Ovary (tissue), 9 donors: ENCODE results near the gene MAK. TPM values are rescaled to one million over a fixed set of nuclear protein-coding genes. Genes with fewer than 3 reads are reported as not detected.

Experiments used
- DNase-seq, 5 donors: peaks; one replicate each; pipeline ENCODE4 v3.0.0-alpha.2; 2019 to 2020
- H3K27ac ChIP-seq, 2 donors: fragments of 200-600 bp; one replicate each; pipeline versions ENCODE4 v1.5.1 to v1.8.0; 2019 to 2022
- H3K27me3 ChIP-seq: fragments of 200-600 bp; one replicate; pipeline ENCODE4 v1.8.0; 2022
- H3K36me3 ChIP-seq: fragments of 200-600 bp; sonication (generic); one replicate; pipeline ENCODE4 v1.5.1; 2019
- H3K4me1 ChIP-seq: one replicate; pipeline ENCODE4 v1.8.1; 2013; ENCODE audit warnings: mild to moderate bottlenecking, moderate library complexity; ENCODE audit not compliant: insufficient read depth
- H3K4me3 ChIP-seq: fragments of 200-600 bp; sonication (generic); one replicate; pipeline ENCODE4 v1.5.1; 2017
- H3K9me3 ChIP-seq, 2 donors: fragments of 200-600 bp in 1 of 2; sonication (generic) in 1 of 2; one replicate each; pipeline versions ENCODE4 v1.5.1 to v1.8.1; 2013 to 2019; ENCODE audit warnings: mild to moderate bottlenecking in 1 of 2, moderate library complexity in 1 of 2
- EP300 ChIP-seq: sonication (generic); formaldehyde crosslinking; IDR thresholded peaks from one replicate; pipeline ENCODE4 v1.6.1; 2017; ENCODE audit warnings: antibody characterized with exemption
- POLR2A ChIP-seq: fragments of 450-650 bp; IDR thresholded peaks from one replicate; pipeline ENCODE4 v1.6.1; 2017; ENCODE audit warnings: antibody characterized with exemption, mild to moderate bottlenecking, moderate library complexity
- WGBS, 3 donors: extraction: QIAGEN DNeasy Blood & Tissue Kit in 1 of 3; methylation state at CpG; one replicate each; pipeline versions ENCODE4 v1.1.5 to v1.1.7; 2013 to 2017; 5-methylcytosine and 5-hydroxymethylcytosine counted together
- intact Hi-C, 4 donors: fragments of 100-400 bp; cut with DNase I; formaldehyde crosslinking; loops; one replicate each; pipeline versions ENCODE4 v1.11.0 to v1.15.1; 2022 to 2023
- polyA plus RNA-seq, 2 donors: library from polyadenylated mRNA; stranded (reverse); fragments of 200-250 nt in 1 of 2; fragments of 350-450 nt in 1 of 2; fragmentation: Illumina TruSeq in 1 of 2; extraction: RNeasy Lipid Tissue Mini Kit (QIAGEN cat#74804) in 1 of 2; gene quantifications; one replicate each; pipeline ENCODE4 v1.2.3, GENCODE V29; 2013 to 2014
- total RNA-seq, 7 donors: library from RNA; depleted of rRNA in 2 of 7; stranded (reverse); fragments of >200 nt in 2 of 7; fragmentation: NEBNext Ultra II Directional in 3 of 7; extraction: Animal tissue kit (Norgen Biotek cat#: 25700) in 3 of 7; gene quantifications; one replicate each; pipeline versions ENCODE4 v1.1.0 to v1.2.4, GENCODE V29; 2016 to 2023
- TF ChIP-seq, protein P1 (sequence below), 3 donors: fragments of 450-650 bp in 2 of 3; fragments of 200-600 bp in 1 of 3; IDR thresholded peaks; one replicate each; pipeline versions ENCODE4 v1.5.1 to v1.8.0; 2016 to 2022; ENCODE audit warnings: antibody characterized with exemption in 3 of 3, mild to moderate bottlenecking in 1 of 3
- donor health status: DM: no; HTN: no; CAD: no; lungs with moderate emphysema.
- donor health status: DM: no; HTN: no; CAD: no.
- donor health status: Bipolar disorder and iron deficiency.
- donor health status: DM: yes; HTN: yes; CAD: no.
- donor health status: DM: no; HTN: no; CAD: no.
- donor health status: DM: yes; HTN: yes; CAD: no.

MAK gene
- total and polyA plus RNA-seq, 9 donors = 0.06 to 4.8 (median 0.25) TPM; not detected in 3

DNA sequence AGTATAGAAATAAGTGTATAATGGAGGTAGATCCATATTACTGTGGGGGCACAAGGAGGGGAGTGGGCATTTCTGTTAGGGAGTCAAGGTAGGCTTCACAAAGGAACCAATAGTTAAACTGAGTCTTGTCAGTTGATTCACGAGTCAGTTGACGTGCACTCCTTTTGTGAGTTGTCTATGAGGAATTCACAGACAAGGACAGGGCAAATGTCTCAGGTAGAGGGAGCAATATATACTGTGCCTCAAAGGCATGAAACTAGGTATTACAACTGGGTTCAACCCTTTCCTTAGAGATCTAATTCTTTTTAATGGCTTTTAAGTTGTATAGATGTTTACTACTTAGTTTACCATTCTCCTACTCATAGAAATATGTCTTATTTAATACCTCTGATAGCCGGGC lies 104.5 kb downstream of the MAK start:
- Histone ChIP-seq H3K4me3 (no peak overlapping the region), H3K36me3 (no peaks in the 10 kb centered on the region), H3K27ac (no peak overlapping the region), H3K4me1 (no peaks in the 10 kb centered on the region), H3K9me3 (no peaks in the 10 kb centered on the region), H3K27me3 (no peaks in the 10 kb centered on the region)
- no peak for DNase-seq
- TF ChIP-seq POLR2A (no peak), EP300 (no peak)
- TF ChIP-seq, protein P1, sequence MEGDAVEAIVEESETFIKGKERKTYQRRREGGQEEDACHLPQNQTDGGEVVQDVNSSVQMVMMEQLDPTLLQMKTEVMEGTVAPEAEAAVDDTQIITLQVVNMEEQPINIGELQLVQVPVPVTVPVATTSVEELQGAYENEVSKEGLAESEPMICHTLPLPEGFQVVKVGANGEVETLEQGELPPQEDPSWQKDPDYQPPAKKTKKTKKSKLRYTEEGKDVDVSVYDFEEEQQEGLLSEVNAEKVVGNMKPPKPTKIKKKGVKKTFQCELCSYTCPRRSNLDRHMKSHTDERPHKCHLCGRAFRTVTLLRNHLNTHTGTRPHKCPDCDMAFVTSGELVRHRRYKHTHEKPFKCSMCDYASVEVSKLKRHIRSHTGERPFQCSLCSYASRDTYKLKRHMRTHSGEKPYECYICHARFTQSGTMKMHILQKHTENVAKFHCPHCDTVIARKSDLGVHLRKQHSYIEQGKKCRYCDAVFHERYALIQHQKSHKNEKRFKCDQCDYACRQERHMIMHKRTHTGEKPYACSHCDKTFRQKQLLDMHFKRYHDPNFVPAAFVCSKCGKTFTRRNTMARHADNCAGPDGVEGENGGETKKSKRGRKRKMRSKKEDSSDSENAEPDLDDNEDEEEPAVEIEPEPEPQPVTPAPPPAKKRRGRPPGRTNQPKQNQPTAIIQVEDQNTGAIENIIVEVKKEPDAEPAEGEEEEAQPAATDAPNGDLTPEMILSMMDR (IDR thresholded peaks at IDR 0.05) = no peak
- 94 to 96% (median 94%) methylated on average over 3 of the region's 3 CpGs for WGBS, 3 donors
- intact Hi-C loops = no loop called here

DNA sequence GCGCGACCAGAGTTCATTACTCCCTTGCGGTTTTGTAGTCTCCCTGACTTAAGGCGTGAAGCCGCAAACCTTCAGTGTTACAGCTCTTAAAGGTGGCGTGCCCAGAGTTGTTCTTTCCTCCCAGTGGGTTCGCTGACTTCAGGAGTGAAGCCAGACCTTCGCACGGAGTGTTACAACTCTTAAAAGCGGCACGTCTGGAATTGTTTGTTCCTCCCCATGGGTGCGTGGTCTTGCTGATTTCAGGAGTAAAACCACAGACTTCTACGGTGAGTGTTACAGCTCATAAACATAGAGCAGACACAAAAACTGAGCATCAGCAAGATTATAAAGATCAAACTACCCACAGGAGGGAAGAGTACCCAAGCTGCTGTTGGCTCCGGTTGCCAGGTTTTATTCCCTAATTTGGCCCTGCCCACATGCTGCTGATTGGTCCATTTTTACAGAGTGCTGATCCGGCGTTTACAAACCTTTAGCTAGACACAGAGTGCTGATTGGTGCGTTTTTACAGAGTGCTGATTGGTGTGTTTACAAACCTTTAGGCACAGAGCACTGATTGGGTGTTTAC lies 105.1 kb downstream of the MAK start:
- H3K4me1 ChIP-seq = no peaks in the 10 kb centered on the region
- intact Hi-C loops = no loop called here
- WGBS, 3 donors = 84 to 91% (median 89%) methylated on average over 17 of the region's 17 CpGs
- H3K36me3 ChIP-seq = no peaks in the 10 kb centered on the region
- no peak for DNase-seq
- H3K27me3 ChIP-seq = no peaks in the 10 kb centered on the region
- H3K27ac ChIP-seq = no peak overlapping the region
- H3K4me3 ChIP-seq = no peak overlapping the region
- H3K9me3 ChIP-seq = no peaks in the 10 kb centered on the region
- TF ChIP-seq POLR2A = no peak
- no peak for TF ChIP-seq EP300
- TF ChIP-seq, protein P1 (IDR thresholded peaks at IDR 0.05) = no peak

DNA sequence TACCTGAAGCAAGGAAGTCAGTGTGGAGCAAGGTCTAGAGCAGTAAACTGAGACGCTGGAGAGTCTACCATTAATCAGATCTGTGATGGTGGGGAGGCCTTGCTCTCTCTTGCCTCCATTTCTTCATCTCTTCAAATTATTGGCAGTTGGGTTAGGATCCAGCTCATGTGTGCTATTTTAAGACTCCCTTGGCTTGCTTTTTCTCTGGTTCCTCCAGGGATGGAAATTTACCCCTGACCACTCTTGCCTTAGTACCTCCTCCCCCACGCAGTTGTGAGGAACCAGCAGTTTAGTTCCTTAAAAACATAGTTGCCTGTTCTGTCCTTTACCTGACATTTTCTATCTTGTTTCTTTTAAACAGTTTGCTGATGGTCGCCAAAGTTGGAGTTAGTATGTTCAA lies 108.1 kb downstream of the MAK start:
- Histone ChIP-seq H3K27me3 (no peaks in the 10 kb centered on the region), H3K27ac (no peak overlapping the region), H3K9me3 (no peaks in the 10 kb centered on the region), H3K36me3 (no peaks in the 10 kb centered on the region), H3K4me3 (no peak overlapping the region), H3K4me1 (no peaks in the 10 kb centered on the region)
- intact Hi-C loops = no loop called here
- TF ChIP-seq, protein P1 (IDR thresholded peaks at IDR 0.05) = no peak
- TF ChIP-seq EP300 (no peak), POLR2A (no peak)
- DNase-seq = no peak
- 50 to 57% (median 51%) methylated on average over 3 of the region's 3 CpGs for WGBS, 3 donors

DNA sequence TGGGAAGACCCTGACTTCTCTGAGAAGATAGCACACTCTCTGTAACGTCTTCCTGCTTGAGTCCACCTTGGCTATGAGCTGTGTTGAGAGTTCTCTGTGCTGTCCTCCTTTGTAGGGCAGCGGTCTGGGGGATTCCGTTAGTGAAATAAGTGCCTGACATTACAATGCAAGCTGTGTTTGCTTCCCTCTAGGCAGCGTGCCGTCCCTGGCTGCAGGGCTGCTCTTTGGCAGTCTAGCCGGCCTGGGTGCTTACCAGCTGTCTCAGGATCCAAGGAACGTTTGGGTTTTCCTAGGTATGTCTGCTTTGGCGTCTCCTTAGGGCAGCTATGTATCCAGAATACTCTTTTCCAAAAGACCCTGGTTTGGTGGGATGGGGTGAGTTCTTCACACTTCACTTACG lies 112.6 kb downstream of the MAK start:
- intact Hi-C loops = no loop called here
- Histone ChIP-seq H3K4me1 (peaks cover 10% of the 10 kb centered on the region), H3K4me3 (no peak overlapping the region), H3K27ac (no peak overlapping the region), H3K36me3 (no peaks in the 10 kb centered on the region), H3K9me3 (no peaks in the 10 kb centered on the region), H3K27me3 (no peaks in the 10 kb centered on the region)
- TF ChIP-seq POLR2A (no peak), EP300 (no peak)
- TF ChIP-seq, protein P1 (IDR thresholded peaks at IDR 0.05) = no peak
- no peak for DNase-seq
- WGBS, 3 donors = 78 to 84% (median 81%) methylated on average over 9 of the region's 9 CpGs
